Fibroblast of villous mesenchyme (primary cell): ENCODE data around the gene SLC9A4. TPM values are rescaled to one million over a fixed set of nuclear protein-coding genes. Genes with fewer than 3 reads are reported as not detected.

Experiments used
- DNase-seq: peaks from one replicate; pipeline ENCODE4 v3.0.0-alpha.2; 2010; ENCODE audit warnings: low read depth
- H3K4me3 ChIP-seq: 2 replicates; pipeline ENCODE4 v1.5.1; 2011; ENCODE audit warnings: low read depth, mild to moderate bottlenecking, low read length
- CTCF ChIP-seq: IDR thresholded peaks from 2 replicates; pipeline ENCODE4 v1.5.1; 2012; ENCODE audit warnings: low read depth, mild to moderate bottlenecking, low read length; ENCODE audit not compliant: insufficient read depth
- total RNA-seq: library from RNA; depleted of rRNA; stranded (reverse); fragments of >200 nt; gene quantifications from 2 replicates; pipeline ENCODE4 v1.2.3, GENCODE V29; 2012

SLC9A4 gene
- total RNA-seq, 1 donor, result not detected

DNA sequence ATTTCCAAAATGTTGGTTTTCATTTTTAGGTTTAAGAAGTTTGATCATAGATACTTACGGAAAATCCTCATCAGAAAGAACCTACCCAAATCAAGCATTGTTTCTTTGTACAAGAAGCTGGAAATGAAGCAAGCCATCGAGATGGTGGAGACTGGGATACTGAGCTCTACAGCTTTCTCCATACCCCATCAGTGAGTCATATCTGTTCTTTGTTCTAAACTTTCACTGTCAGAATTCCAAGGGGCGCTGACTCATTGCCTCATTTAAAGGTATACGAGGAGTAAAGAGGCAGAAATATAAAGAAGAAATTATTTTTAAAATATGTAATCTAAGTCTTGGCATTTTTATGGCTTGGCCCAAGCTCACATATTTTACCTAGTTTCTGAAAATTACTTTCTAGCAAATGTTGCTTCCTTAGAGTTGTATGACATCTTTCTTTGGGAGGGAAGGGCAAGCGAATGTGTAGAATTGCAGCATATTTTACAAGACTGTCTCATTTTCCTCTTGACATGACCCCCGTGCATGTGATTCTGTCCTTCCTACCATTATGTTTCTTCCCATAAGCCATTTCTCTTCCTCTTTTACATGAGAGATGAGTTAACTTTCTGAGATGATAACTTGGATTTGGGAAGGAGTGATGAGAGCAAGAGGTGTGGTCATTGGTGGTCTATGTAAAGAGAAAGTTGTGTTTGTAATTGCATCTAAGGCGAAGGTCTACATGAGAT, 41.2 kb downstream of the SLC9A4 start:
- peak; percentile 71 for DNase-seq
- H3K4me3 ChIP-seq, result no peak overlapping the region
- TF ChIP-seq CTCF, result no peak

- no peak for TF ChIP-seq CTCF
- no peak overlapping the region for H3K4me3 ChIP-seq
- no peak for DNase-seq
These were observed 42.8 kb downstream of the SLC9A4 start for GRCh38 chr2:102515851-102516250.

DNA sequence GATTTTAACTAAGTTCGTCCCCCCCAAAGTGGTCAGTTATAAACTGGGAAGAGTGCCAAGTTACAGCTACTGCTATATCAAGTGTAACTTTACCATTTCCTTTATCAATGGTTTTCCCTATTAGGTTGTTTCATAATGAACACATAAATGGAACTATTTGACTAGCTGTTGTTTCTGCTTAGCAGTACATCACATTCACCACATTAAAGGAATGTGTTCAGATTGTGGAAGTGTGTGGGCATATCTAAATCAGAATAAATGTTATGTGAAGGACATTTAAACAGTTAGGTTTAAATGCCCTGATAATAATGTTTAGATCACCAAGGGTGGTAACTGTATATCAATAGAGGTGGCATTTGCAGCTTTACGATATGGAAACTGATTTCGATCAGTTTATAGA, 45.1 kb downstream of the SLC9A4 start:
- DNase-seq, result no peak
- TF ChIP-seq CTCF, result no peak
- no peak overlapping the region for H3K4me3 ChIP-seq

DNA sequence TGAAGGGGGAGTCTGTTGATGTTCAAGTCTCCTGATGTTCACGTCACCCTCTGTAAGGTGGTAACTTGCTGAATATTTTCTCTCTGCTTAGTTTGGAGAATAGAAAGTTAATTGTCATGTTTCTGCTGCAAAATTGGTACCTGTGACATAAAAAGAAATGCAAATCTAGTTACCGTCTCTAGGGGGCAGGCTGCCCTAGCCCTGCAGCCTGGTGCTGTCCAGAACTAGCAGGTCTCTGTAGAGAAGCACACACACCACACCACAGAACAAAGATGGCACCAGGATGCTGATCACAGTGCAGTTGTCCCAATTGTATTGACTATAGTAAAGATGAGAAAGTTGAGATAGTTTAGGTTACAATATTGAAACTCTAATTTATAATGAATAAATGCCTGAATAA, 47.0 kb downstream of the SLC9A4 start:
- TF ChIP-seq CTCF, result peak; percentile 59
- H3K4me3 ChIP-seq, result no peak overlapping the region
- peak; percentile 26 for DNase-seq

DNA sequence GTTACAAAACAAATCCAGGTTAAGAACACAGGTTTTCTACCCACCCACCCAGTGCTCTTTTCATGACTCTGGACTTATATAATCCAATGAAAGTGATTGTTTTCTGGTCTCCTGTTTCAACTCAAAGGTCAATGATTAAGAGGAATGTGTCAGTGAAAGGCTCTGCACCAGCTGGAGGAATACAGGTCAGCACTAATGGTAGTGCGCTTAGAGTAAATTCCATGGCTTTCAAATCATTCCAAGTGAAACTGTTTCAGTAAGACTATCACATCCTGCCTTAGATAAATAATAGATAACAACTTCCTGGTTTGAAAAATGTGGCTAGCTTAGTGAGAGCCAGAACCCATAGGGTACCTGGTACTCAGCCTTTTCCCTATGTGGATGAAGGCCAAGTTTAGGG, 47.8 kb downstream of the SLC9A4 start:
- H3K4me3 ChIP-seq, result no peak overlapping the region
- DNase-seq, result no peak
- no peak for TF ChIP-seq CTCF

GRCh38 chr2:102522162-102522561, 49.1 kb downstream of the SLC9A4 start:
- no peak for TF ChIP-seq CTCF
- no peak overlapping the region for H3K4me3 ChIP-seq
- DNase-seq, result no peak

DNA sequence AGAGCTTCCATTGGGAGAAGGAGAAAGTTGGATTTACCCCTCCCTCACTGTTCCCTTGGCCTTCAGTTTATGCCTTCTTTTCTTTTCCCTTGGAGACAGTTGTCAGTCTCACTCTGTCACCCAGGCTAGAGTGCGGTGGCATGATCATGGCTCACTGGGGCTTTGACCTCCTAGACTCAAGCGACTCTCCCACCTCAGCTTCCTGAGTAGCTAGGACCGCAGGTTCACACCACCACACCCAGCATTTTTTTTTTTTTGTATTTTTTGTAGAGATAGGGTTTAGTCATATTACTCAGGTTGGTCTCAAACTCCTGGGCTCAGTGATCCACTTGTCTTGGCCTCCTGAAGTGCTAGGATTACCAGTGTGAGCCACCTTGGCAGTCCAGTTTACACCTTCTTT, 49.9 kb downstream of the SLC9A4 start:
- H3K4me3 ChIP-seq, result no peak overlapping the region
- no peak for TF ChIP-seq CTCF
- no peak for DNase-seq
